ENCODE measurements around the gene MAP7. TPM values are rescaled to one million over a fixed set of nuclear protein-coding genes. Genes with fewer than 3 reads are reported as not detected.

MAP7 gene
- total and polyA plus RNA-seq, 2 of the 13 experiments (the other 11 are each of a cell fraction or from before 2014, with no cell fraction given), result 0.04 TPM; not detected in 1

- TF ChIP-seq, protein P1, sequence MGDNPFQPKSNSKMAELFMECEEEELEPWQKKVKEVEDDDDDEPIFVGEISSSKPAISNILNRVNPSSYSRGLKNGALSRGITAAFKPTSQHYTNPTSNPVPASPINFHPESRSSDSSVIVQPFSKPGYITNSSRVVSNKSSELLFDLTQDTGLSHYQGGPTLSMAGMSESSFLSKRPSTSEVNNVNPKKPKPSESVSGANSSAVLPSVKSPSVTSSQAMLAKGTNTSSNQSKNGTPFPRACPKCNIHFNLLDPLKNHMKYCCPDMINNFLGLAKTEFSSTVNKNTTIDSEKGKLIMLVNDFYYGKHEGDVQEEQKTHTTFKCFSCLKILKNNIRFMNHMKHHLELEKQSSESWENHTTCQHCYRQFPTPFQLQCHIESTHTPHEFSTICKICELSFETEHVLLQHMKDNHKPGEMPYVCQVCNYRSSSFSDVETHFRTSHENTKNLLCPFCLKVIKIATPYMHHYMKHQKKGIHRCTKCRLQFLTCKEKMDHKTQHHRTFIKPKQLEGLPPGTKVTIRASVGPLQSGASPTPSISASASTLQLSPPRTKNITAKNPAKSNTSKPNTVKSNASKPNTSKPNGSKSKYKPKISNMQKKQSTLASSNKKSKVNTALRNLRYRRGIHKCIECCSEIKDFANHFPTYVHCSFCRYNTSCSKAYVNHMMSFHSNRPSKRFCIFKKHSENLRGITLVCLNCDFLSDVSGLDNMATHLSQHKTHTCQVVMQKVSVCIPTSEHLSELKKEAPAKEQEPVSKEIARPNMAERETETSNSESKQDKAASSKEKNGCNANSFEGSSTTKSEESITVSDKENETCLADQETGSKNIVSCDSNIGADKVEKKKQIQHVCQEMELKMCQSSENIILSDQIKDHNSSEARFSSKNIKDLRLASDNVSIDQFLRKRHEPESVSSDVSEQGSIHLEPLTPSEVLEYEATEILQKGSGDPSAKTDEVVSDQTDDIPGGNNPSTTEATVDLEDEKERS (CRISPR knock-in tag; IDR thresholded peaks at IDR 0.05), result no peak
- TF ChIP-seq ZNF296 (CRISPR knock-in tag; conservative IDR thresholded peaks at IDR 0.05), result no peak
- no peak for TF ChIP-seq KLF16 (CRISPR knock-in tag; IDR thresholded peaks at IDR 0.05)
- no peak for TF ChIP-seq U2AF2 (IDR thresholded peaks at IDR 0.05; ENCODE audit: low read depth, low read length)
- no peak for TF ChIP-seq ZNF275 (CRISPR knock-in tag; IDR thresholded peaks at IDR 0.05; ENCODE audit: borderline replicate concordance)
- TF ChIP-seq ZNF780A (CRISPR knock-in tag; IDR thresholded peaks at IDR 0.05), result no peak
- no peak for TF ChIP-seq POLR2A (IDR thresholded peaks at IDR 0.05; ENCODE audit: insufficient read depth in 1 of 2, low read depth in 2 of 2, low read length in 2 of 2)
These were observed 189.4 kb downstream of the MAP7 start (continued) for GRCh38 chr6:136360783-136361182.

- 38% methylated on average over 6 of the region's 6 CpGs for WGBS (ENCODE audit: low lambda C conversion rate)
- H3K9me3 ChIP-seq (ENCODE audit: low read length), result no peaks in the 10 kb centered on the region
- no peak overlapping the region for H3K4me3 ChIP-seq (replicated peaks in 1 of 3; ENCODE audit: insufficient read depth in 1 of 3, low read depth in 2 of 3, low read length in 3 of 3)
- no peak overlapping the region for H3K9ac ChIP-seq (ENCODE audit: insufficient read depth, low read depth, low read length)
- H4K20me1 ChIP-seq (ENCODE audit: insufficient read depth, low read length), result no peaks in the 10 kb centered on the region
- ChIA-PET CTCF (ENCODE audit: low intra/inter-chr PET ratio, low total read pairs) (no interaction called here), POLR2A (no interaction called here)
- H3K4me2 ChIP-seq (ENCODE audit: low read depth, low read length), result no peak overlapping the region
- H3K27me3 ChIP-seq (ENCODE audit: control insufficient read depth in 1 of 2, insufficient read depth in 2 of 2, low read length in 2 of 2), result peaks cover 0 to 2% of the 10 kb centered on the region in 2 experiments; a peak in 2 of 5 replicates
- ATAC-seq, result no peak
- H3K27ac ChIP-seq (ENCODE audit: extremely low read length, insufficient read depth, low read length), result no peak overlapping the region
- no peaks in the 10 kb centered on the region for H3K79me2 ChIP-seq (ENCODE audit: insufficient read depth, low read length)
- TF ChIP-seq NRL (CRISPR knock-in tag; IDR thresholded peaks at IDR 0.05; ENCODE audit: borderline replicate concordance), result no peak
- no peak for TF ChIP-seq THYN1 (CRISPR knock-in tag; IDR thresholded peaks at IDR 0.05; ENCODE audit: borderline replicate concordance, low read depth)
- TF ChIP-seq RFX5 (IDR thresholded peaks at IDR 0.05; ENCODE audit: low read depth, low read length), result no peak
- TF ChIP-seq FLYWCH1 (CRISPR knock-in tag; IDR thresholded peaks at IDR 0.05), result no peak
- TF ChIP-seq ZNF460 (CRISPR knock-in tag; IDR thresholded peaks at IDR 0.05; ENCODE audit: borderline replicate concordance), result no peak
- no peak for FAIRE-seq
- intact Hi-C loops (cut with micrococcal nuclease; ENCODE audit: unreplicated experiment), result no loop called here
- no peaks in the 10 kb centered on the region for H3K36me3 ChIP-seq (replicated peaks in 1 of 2; ENCODE audit: control insufficient read depth in 1 of 2, insufficient read depth in 2 of 2, low read length in 2 of 2)
- DNase-seq (ENCODE audit: low spot score), result no peak
- BruUV-seq (replicated peaks), result no TSS peak
- in situ Hi-C loops (cut with HindIII; ENCODE audit: extremely low pct_ligation_motif_present, low pct_unique_long_range_greater_than_20kb), result no loop called here
- H3K4me1 ChIP-seq (ENCODE audit: insufficient read depth, low read length), result no peaks in the 10 kb centered on the region
- no peak overlapping the region for H2AFZ ChIP-seq (ENCODE audit: low read length)
These were observed 190.4 kb downstream of the MAP7 start for GRCh38 chr6:136359851-136360250.

All from HepG2 (cell line).